KMS-11 (cell line): ENCODE measurements around the gene GOSR1.

Experiments
- H2AFZ ChIP-seq: fragments of 200-600 bp; sonication (generic); 2 replicates; pipeline ENCODE4 v1.6.1; 2016; ENCODE audit warnings: antibody characterized with exemption, mixed run types, low read depth
- H3K27ac ChIP-seq: fragments of 200-600 bp; sonication (generic); 2 replicates; pipeline ENCODE4 v1.6.1; 2016; ENCODE audit warnings: mild to moderate bottlenecking, mixed run types
- H3K27me3 ChIP-seq: fragments of 200-600 bp; sonication (generic); 2 replicates; pipeline ENCODE4 v1.6.1; 2017; ENCODE audit warnings: mild to moderate bottlenecking, low read depth, mixed run types, moderate library complexity; ENCODE audit not compliant: insufficient read depth
- H3K36me3 ChIP-seq: fragments of 200-600 bp; sonication (generic); 2 replicates; pipeline ENCODE4 v1.6.1; 2017; ENCODE audit warnings: mild to moderate bottlenecking, mixed run types; ENCODE audit not compliant: insufficient read depth
- H3K4me1 ChIP-seq: fragments of 200-600 bp; sonication (generic); 2 replicates; pipeline ENCODE4 v1.6.1; 2016; ENCODE audit warnings: mild to moderate bottlenecking, low read depth, mixed run types; ENCODE audit not compliant: poor library complexity, severe bottlenecking
- H3K4me2 ChIP-seq: fragments of 200-600 bp; sonication (generic); 2 replicates; pipeline ENCODE4 v1.7.0; 2016; ENCODE audit warnings: mild to moderate bottlenecking, mixed run types
- H3K4me3 ChIP-seq: fragments of 200-600 bp; sonication (generic); IDR thresholded peaks from 2 replicates; pipeline ENCODE4 v1.6.1; 2017; ENCODE audit warnings: low read depth, low read length, mixed read lengths; ENCODE audit not compliant: insufficient read depth
- H3K79me2 ChIP-seq: fragments of 200-600 bp; sonication (generic); 2 replicates; pipeline ENCODE4 v1.6.1; 2016; ENCODE audit warnings: low read depth, mixed run types; ENCODE audit not compliant: insufficient read depth
- H3K9ac ChIP-seq: fragments of 200-600 bp; sonication (generic); 2 replicates; pipeline ENCODE4 v1.6.1; 2016; ENCODE audit warnings: mild to moderate bottlenecking, mixed run types
- H4K20me1 ChIP-seq: fragments of 200-600 bp; sonication (generic); 2 replicates; pipeline ENCODE4 v1.6.1; 2016; ENCODE audit warnings: mild to moderate bottlenecking, mixed run types; ENCODE audit not compliant: insufficient read depth
- CTCF ChIP-seq: fragments of 200-600 bp; sonication (generic); conservative IDR thresholded peaks from 2 replicates; pipeline ENCODE4 v1.6.1; 2017; ENCODE audit warnings: low read depth, mild to moderate bottlenecking, antibody characterized with exemption, low read length, moderate library complexity, mixed read lengths

Gene GOSR1

DNA sequence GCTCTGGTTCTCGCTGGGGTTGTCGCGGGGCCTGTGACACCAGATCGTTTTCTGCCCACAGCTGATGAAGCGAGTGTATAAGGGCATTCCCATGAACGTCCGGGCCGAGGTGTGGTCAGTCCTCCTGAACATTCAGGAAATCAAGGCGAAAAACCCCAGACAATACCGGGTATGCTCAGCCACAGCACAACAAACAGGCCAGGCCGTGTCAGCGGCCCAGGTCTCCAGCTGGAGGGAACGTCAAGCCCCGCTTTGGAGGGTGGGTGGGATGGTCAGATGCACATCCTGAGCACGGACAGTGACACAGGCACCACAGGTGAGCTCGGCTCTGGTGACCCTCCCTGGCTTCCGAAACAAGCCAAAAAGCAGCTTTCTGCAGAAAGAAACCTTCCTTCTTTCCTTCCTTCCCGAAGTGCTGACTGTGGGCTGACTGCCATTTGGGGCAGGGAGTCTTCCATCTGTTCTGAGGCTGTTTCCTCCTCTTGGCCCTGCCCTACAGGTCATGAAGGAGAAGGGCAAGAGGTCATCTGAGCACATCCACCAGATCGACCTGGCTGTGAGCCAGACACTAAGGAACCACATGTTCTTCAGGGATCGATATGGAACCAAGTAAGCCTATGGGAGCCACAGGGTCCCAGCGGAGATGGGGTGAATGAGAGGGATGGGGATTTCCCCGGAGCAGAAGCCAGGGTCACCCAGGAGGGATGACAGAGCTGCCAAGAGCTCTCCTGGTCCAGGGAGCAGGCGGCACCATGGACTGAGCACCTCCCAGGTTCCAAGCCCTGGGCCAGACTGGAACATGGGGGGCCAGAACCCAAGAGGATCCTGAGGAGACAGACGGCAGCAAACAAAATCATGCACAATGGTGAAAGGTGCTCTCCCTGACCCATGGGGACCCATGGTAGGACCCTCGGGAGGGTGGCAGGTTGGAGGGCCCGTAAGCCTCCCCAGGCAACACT, 79.4 kb downstream of the GOSR1 start:
- Histone ChIP-seq H3K4me1 (no peaks in the 10 kb centered on the region), H2AFZ (no peak overlapping the region), H3K4me2 (no peak overlapping the region), H3K79me2 (no peaks in the 10 kb centered on the region), H3K36me3 (no peaks in the 10 kb centered on the region), H3K27me3 (no peaks in the 10 kb centered on the region), H3K4me3 (no peak overlapping the region), H3K9ac (no peak overlapping the region), H3K27ac (no peak overlapping the region), H4K20me1 (no peaks in the 10 kb centered on the region)
- TF ChIP-seq CTCF, result no peak

DNA sequence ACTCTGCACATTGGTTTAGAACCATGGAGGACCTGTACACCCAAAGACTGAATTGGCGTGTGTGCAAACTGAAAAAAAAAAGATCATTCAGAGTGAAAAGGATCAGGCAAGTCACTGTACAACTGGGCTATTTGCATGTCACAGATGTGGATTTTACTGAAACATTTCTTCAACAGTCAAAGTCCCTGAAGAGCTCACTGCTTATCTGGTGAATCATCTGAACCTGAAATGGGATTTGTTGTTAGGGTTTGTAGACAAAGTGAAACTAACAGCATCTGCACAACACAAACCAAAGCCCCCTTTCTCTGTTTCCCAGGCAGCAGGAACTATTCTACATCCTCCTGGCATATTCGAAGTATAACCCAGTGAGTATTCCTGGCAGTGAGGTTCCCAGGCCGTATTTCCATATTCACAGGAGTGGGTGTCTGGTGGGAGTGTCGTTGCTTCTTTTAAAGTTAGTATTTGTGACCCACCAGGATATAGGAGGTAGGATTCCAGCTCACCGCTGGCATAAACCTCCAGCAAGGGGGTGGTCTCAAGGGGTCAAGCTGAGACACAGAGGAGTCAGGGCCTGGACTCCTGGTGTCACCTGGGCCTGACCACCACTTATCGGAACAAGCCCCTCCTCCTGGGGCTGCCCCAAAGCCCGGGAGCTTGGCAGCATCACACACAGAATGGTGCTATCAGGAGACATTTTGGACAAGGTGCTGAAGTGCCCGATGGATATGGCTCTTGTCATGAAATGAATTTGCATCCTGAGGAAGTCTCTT, 80.9 kb downstream of the GOSR1 start:
- Histone ChIP-seq H2AFZ (no peak overlapping the region), H3K4me3 (no peak overlapping the region), H3K36me3 (no peaks in the 10 kb centered on the region), H3K27me3 (no peaks in the 10 kb centered on the region), H3K4me1 (no peaks in the 10 kb centered on the region), H3K79me2 (no peaks in the 10 kb centered on the region), H3K27ac (no peak overlapping the region), H3K9ac (no peak overlapping the region), H3K4me2 (no peak overlapping the region), H4K20me1 (no peaks in the 10 kb centered on the region)
- TF ChIP-seq CTCF, result no peak

DNA sequence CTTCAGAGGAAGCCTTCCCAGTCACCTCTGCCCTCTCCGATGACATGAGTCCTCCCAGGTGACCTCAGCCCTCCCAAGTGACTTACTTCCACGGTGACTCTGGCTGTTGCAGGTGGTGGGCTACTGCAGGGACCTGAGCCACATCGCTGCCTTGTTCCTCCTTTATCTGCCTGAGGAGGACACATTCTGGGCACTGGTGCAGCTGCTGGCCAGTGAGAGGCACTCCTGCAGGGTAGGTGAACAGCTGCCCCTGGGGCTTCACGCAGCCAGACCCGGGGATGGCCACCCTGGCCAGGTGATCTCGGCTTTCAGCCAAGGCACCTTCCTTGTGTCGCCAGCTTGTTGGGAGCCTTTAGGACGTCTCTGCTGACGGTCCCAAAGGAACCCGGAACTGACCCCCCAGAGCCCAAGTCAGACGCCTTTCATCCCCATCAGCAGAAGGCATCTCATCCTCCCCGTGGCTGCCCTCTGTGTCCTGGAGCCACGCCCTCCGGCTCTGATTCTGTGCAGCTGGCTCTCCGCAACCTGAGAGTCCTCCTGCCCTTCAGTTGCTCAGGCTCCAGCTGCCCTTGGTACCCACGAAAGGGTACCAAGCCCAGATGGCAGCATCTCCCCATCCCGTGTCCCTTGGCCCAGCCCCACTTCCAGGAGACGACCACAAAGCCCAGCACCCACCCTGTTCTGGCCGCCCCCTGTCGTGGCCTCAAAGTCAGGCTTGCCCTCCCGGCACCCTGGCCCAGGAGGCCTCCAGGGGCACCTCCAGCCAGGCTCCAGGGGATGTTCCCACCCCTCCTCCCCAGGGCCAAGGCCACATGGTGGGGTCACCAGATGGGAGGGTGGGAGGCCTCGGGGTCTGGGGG, 81.7 kb downstream of the GOSR1 start:
- Histone ChIP-seq H3K4me3 (no peak overlapping the region), H3K4me2 (no peak overlapping the region), H3K27me3 (no peaks in the 10 kb centered on the region)

More for the DNA sequence above, 81.7 kb downstream of the GOSR1 start:
- Histone ChIP-seq H3K36me3 (no peaks in the 10 kb centered on the region), H3K4me1 (no peaks in the 10 kb centered on the region), H3K9ac (no peak overlapping the region), H4K20me1 (no peaks in the 10 kb centered on the region), H3K79me2 (no peaks in the 10 kb centered on the region), H2AFZ (no peak overlapping the region), H3K27ac (no peak overlapping the region)
- no peak for TF ChIP-seq CTCF
